Measurements from ENCODE around the gene CBX2. TPM values are rescaled to one million over a fixed set of nuclear protein-coding genes. Genes with fewer than 3 reads are reported as not detected.

Gene CBX2
- total and polyA plus RNA-seq, 12 donors, result 0.06 to 3.4 (median 0.82) TPM

DNA sequence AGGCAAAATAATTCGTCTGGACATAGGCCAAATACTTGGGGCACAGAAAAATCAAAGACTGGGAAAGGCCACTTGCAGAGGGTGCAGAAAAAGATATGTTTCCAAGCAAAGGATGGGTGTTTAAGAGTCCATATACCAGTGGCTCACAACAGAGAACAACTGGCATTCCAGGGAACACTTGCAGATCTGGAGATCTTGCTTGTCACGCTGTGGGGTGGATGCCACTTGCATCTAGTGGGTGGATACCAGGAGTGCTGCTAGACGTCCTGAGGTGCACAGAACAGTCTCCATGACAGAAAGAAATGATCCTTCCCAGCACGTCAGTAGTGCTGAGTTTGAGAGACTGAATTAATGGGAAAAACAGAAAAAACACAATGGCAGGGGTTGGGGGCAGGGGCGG is 10.5 kb downstream of the CBX2 start:
- peaks cover 80% of the 10 kb centered on the region for H3K27me3 ChIP-seq
- H3K27ac ChIP-seq, result no peak overlapping the region
- intact Hi-C loops (cut with DNase I), result no loop called here
- H3K9me3 ChIP-seq (replicated peaks in 1 of 3), result no peaks in the 10 kb centered on the region
- no peak for DNase-seq
- H3K4me3 ChIP-seq, result no peak overlapping the region
- 58 to 66% (median 64%) methylated on average over 5 of the region's 5 CpGs for whole genome bisulfite sequencing, 4 donors
- H3K36me3 ChIP-seq (replicated peaks in 1 of 2), result no peaks in the 10 kb centered on the region
- no peak for TF ChIP-seq POLR2A (IDR thresholded peaks at IDR 0.05)
- TF ChIP-seq CTCF (IDR thresholded peaks at IDR 0.05), result no peak
- peaks cover 0 to 7% of the 10 kb centered on the region in 2 donors for H3K4me1 ChIP-seq (replicated peaks in 1 of 2)

DNA sequence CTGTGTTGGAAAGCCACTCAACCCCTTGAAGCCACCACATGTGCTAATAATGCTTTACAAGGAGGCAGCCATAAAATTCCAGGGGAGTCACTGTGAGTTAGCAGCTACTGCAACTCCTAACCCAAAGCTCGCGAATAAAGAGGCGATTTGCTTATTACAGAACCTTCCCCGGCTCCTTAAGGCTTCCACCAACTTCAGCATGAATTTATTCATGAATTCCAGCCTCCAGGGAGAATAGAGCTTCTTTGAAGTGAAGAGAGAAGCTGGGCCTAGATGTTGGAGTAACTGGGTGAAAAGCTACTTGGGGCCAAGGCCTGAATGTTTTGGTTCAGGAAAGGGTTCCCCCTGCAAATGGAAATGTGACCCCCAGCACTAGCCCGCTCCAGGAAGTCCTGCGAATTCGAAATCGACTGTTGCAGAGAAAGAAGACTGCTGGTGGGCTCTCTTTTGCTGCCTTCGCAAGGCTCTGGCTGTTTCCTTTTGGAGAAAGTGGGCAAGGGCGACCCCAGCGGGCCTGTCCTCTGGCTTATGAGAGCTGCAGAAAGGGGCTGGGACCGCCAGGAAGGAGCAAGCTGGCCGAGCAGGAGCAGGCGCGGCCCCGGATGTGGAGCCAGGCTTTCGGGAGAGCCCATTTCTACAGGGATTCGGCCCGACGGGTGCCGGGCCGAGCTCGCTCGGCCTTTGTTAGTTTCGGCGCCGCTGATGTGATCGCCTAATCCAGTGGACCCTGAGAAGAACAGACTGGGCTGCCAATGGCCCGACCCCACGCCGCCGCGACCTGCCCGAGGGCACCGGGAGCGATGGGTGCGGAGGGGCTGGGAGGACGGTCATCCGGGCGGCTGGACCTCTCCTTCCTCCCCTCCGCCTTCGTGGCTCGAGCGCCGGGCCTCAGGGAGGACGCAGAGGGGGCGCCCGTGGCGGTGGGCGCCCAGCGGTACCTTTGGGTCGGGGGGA is 11.3 kb downstream of the CBX2 start:
- 28 to 67% (median 47%) methylated on average over 13 to 52 of the region's 52 CpGs for WGBS, 4 donors
- H3K27me3 ChIP-seq, result peaks cover 80% of the 10 kb centered on the region
- peaks cover 0 to 7% of the 10 kb centered on the region in 2 donors for H3K4me1 ChIP-seq (replicated peaks in 1 of 2)
- H3K9me3 ChIP-seq (replicated peaks in 1 of 3), result no peaks in the 10 kb centered on the region
- TF ChIP-seq POLR2A (IDR thresholded peaks at IDR 0.05) (no peak), CTCF (IDR thresholded peaks at IDR 0.05) (no peak)
- DNase-seq, result no peak
- H3K4me3 ChIP-seq, result peak overlapping the region in 1 of 4 donors; percentile 35
- intact Hi-C loops (cut with DNase I), result no loop called here
- H3K36me3 ChIP-seq (replicated peaks in 1 of 2), result no peaks in the 10 kb centered on the region
- no peak overlapping the region for H3K27ac ChIP-seq

- peak overlapping the region in 1 of 4 donors; percentile 35 for H3K4me3 ChIP-seq
- H3K36me3 ChIP-seq (replicated peaks in 1 of 2), result no peaks in the 10 kb centered on the region
- no peak for TF ChIP-seq POLR2A (IDR thresholded peaks at IDR 0.05)
- peak; percentile 37 to 81 (median 62) for TF ChIP-seq CTCF (IDR thresholded peaks at IDR 0.05)
- peak in 4 of 7 donors; percentile 31 to 55 (median 46) for DNase-seq
- peaks cover 75% of the 10 kb centered on the region for H3K27me3 ChIP-seq
- 6 to 15% (median 9%) methylated on average over 20 to 74 of the region's 74 CpGs for WGBS, 4 donors
- no peaks in the 10 kb centered on the region for H3K9me3 ChIP-seq (replicated peaks in 1 of 3)
- intact Hi-C loops (cut with DNase I), result loop anchor here (5.0 kb wide), 2 partner anchors 127 to 202 kb away; no protein-coding TSS in a partner anchor
- H3K27ac ChIP-seq, result no peak overlapping the region
- H3K4me1 ChIP-seq (replicated peaks in 1 of 2), result peaks cover 0 to 7% of the 10 kb centered on the region in 2 donors
These were observed 12.2 kb downstream of the CBX2 start for GRCh38 chr17:79789943-79790804.
